Uterus (tissue), 4 donors: Measurements from ENCODE around the gene OR51F1. TPM values are rescaled to one million over a fixed set of nuclear protein-coding genes. Genes with fewer than 3 reads are reported as not detected.
"Not testable (repeated sequence)": the region's sequence is repeated elsewhere in the genome, so short reads cannot be mapped to it uniquely, and the experiment has no call there.

Experiments used
- DNase-seq, 2 donors: peaks; one replicate each; pipeline ENCODE4 v3.0.0-alpha.2; 2019 to 2020
- H3K27ac ChIP-seq, 2 donors: fragments of 200-600 bp; sonication (generic); 1 replicate in 1 of 2; 2 replicates in 1 of 2; pipeline ENCODE4 v1.5.1; 2016 to 2018
- H3K27me3 ChIP-seq, 2 donors: fragments of 200-600 bp; sonication (generic); one replicate each; pipeline ENCODE4 v1.5.1; 2018 to 2019; ENCODE audit warnings: control low read depth in 1 of 2
- H3K36me3 ChIP-seq, 2 donors: fragments of 200-600 bp; sonication (generic); one replicate each; pipeline ENCODE4 v1.5.1; 2019; ENCODE audit warnings: control low read depth in 1 of 2
- H3K4me1 ChIP-seq, 2 donors: fragments of 200-600 bp; sonication (generic); one replicate each; pipeline ENCODE4 v1.5.1; 2018 to 2019; ENCODE audit warnings: control low read depth in 1 of 2
- H3K4me3 ChIP-seq, 2 donors: fragments of 200-600 bp; sonication (generic); 1 replicate in 1 of 2; 2 replicates in 1 of 2; pipeline ENCODE4 v1.5.1; 2018 to 2019; ENCODE audit warnings: mild to moderate bottlenecking in 1 of 2
- H3K9me3 ChIP-seq, 2 donors: fragments of 200-600 bp; sonication (generic); one replicate each; pipeline ENCODE4 v1.5.1; 2019; ENCODE audit warnings: control low read depth in 1 of 2
- CTCF ChIP-seq, 4 experiments: fragments of 200-600 bp in 2 of 4; fragments of 450-650 bp in 2 of 4; sonication (generic) in 2 of 4; IDR thresholded peaks; one replicate each; pipeline ENCODE4 v1.5.1; 2016 to 2019; ENCODE audit warnings: antibody characterized with exemption in 4 of 4, mild to moderate bottlenecking in 2 of 4, moderate library complexity in 1 of 4
- POLR2A ChIP-seq, 2 donors: fragments of 450-650 bp; IDR thresholded peaks; one replicate each; pipeline ENCODE4 v1.6.1; 2016; ENCODE audit warnings: antibody characterized with exemption in 2 of 2, mild to moderate bottlenecking in 1 of 2, moderate library complexity in 1 of 2
- intact Hi-C: fragments of 100-400 bp; cut with DNase I; formaldehyde crosslinking; loops from one replicate; pipeline ENCODE4 v1.15.1; 2023; ENCODE audit warnings: low total_unique reads
- total RNA-seq, 4 donors: library from RNA; depleted of rRNA in 3 of 4; stranded (reverse); fragments of >200 nt in 3 of 4; gene quantifications; one replicate each; pipeline versions ENCODE4 v1.1.0 to v1.2.4, GENCODE V29; 2014 to 2023
- donor health status: DM: yes; HTN: yes; CAD: no.

The OR51F1 gene
- total RNA-seq, 4 donors from 2014 or later: not detected

- Histone ChIP-seq H3K27ac (no peak overlapping the region), H3K36me3 (no peaks in the 10 kb centered on the region), H3K9me3 (no peaks in the 10 kb centered on the region), H3K4me1 (no peaks in the 10 kb centered on the region), H3K4me3 (no peak overlapping the region), H3K27me3 (no peaks in the 10 kb centered on the region)
- DNase-seq: no peak
- intact Hi-C loops: no loop called here
- TF ChIP-seq CTCF (IDR thresholded peaks at IDR 0.05) (no peak), POLR2A (IDR thresholded peaks at IDR 0.05) (no peak)
These were observed 6.6 kb downstream of the OR51F1 start for GRCh38 chr11:4763096-4763495.

- H3K9me3 ChIP-seq: no peaks in the 10 kb centered on the region
- intact Hi-C loops: no loop called here
- DNase-seq: no peak
- H3K27me3 ChIP-seq: no peaks in the 10 kb centered on the region
- H3K4me1 ChIP-seq: no peaks in the 10 kb centered on the region
- no peak overlapping the region for H3K27ac ChIP-seq
- peaks cover 0 to 3% of the 10 kb centered on the region in 2 donors for H3K36me3 ChIP-seq
- H3K4me3 ChIP-seq: no peak overlapping the region
- no peak for TF ChIP-seq POLR2A (IDR thresholded peaks at IDR 0.05)
These were observed 18.5 kb downstream of the OR51F1 start for GRCh38 chr11:4751201-4751600.

GRCh38 chr11:4748438-4748837 is 21.3 kb downstream of the OR51F1 start:
- Histone ChIP-seq H3K36me3 (peaks cover 0 to 3% of the 10 kb centered on the region in 2 donors), H3K9me3 (no peaks in the 10 kb centered on the region), H3K4me1 (no peaks in the 10 kb centered on the region), H3K4me3 (no peak overlapping the region), H3K27me3 (no peaks in the 10 kb centered on the region), H3K27ac (no peak overlapping the region)
- no peak for DNase-seq
- intact Hi-C loops: no loop called here
- no peak for TF ChIP-seq POLR2A (IDR thresholded peaks at IDR 0.05)
- no peak for TF ChIP-seq CTCF (IDR thresholded peaks at IDR 0.05)

- DNase-seq: no peak
- no peaks in the 10 kb centered on the region for H3K36me3 ChIP-seq
- H3K4me3 ChIP-seq: no peak overlapping the region
- no peaks in the 10 kb centered on the region for H3K4me1 ChIP-seq
- H3K9me3 ChIP-seq: no peaks in the 10 kb centered on the region
- H3K27me3 ChIP-seq: no peaks in the 10 kb centered on the region
- no peak for TF ChIP-seq POLR2A (IDR thresholded peaks at IDR 0.05)
- TF ChIP-seq CTCF (IDR thresholded peaks at IDR 0.05): no peak
- H3K27ac ChIP-seq: no peak overlapping the region
- intact Hi-C loops: no loop called here
These were observed 29.0 kb downstream of the OR51F1 start for GRCh38 chr11:4740735-4741134.

- Histone ChIP-seq H3K4me1 (no peaks in the 10 kb centered on the region), H3K9me3 (no peaks in the 10 kb centered on the region), H3K36me3 (no peaks in the 10 kb centered on the region), H3K4me3 (no peak overlapping the region), H3K27me3 (no peaks in the 10 kb centered on the region), H3K27ac (no peak overlapping the region)
- DNase-seq: no peak
- TF ChIP-seq POLR2A (IDR thresholded peaks at IDR 0.05): no peak
- TF ChIP-seq CTCF (IDR thresholded peaks at IDR 0.05): no peak
- intact Hi-C loops: no loop called here
These were observed 42.6 kb downstream of the OR51F1 start for GRCh38 chr11:4727171-4727570.

GRCh38 chr11:4722616-4723534 is 46.9 kb downstream of the OR51F1 start:
- DNase-seq, H3K9me3 ChIP-seq, H3K36me3 ChIP-seq, H3K27me3 ChIP-seq, intact Hi-C loops, H3K27ac ChIP-seq, H3K4me1 ChIP-seq, H3K4me3 ChIP-seq: not testable (repeated sequence)
